HG03469 (cell line): ENCODE measurements around the gene CCDC158.
"Not testable (repeated sequence)": the region's sequence is repeated elsewhere in the genome, so short reads cannot be mapped to it uniquely, and the experiment has no call there.

Experiments used
- ATAC-seq: cut with Tn5 transposase; IDR thresholded peaks from one replicate; pipeline ENCODE4 v1.9.1; 2021; ENCODE audit warnings: mild to moderate bottlenecking, moderate library complexity, moderate number of reproducible peaks; ENCODE audit not compliant: unreplicated experiment

CCDC158 gene

DNA sequence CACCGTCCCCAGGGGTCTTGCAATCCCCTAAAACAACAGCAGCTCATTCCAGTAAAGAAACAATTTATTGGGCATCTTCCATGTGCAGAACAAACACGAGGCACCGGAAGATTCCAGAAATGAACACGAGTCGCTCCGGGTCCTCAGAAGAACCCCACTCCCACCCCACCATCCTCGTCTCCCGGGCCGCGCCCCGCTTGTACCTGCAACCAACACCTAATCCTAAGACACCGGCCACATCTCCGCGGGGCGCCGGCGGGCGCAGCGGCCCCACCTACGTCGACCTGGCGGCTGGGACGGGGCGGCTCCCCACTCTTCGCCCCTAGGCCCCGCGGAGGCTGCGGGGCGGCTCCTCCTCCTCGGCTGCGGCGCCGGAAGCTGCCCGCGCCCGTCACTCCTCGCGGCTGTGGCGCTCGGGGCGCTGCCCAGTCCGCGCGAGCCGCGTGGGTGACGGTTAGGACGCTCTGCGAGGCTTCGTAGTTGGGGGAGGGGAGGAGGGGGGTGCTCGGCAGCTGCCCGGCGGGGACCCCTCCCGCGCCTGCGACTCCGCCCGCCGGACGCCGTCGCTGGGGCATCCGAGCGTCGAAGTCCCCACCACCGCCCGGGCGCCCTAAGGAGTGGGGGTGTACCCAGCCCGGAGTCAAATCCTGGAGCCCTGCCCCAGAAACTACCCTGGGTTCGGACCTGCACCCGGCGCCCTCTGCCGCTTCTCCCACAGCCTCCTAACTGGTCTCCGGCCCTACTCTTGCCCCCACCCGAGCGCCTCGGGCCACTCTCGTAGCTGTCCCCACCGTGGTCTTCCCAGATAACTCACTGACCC, at the start of gene CCDC158:
CCDC158 (minus strand) TSS at position 380 of the 820 bp plus-strand sequence. CDS start 17,934 bp downstream, outside the sequence.
- ATAC-seq: no peak

DNA sequence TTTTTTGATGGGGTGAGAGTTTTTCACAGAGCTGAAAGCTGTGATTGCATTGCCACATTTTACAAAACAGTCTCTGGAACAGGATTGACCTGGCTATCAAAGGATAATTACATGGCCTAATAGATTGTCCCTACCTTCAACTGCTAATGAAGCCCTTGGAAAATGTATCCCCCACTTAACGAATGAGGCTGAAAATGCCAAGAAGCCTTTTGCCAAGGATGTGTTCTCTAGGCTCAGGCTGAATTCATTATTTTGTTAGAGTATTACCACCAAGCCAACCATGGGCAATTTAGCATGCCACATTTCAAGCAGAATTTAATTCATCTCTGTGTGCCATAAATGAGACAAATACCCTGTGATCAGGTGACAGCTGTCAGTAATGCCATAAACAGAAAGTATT, 49.6 kb upstream of the CCDC158 start:
- no peak for ATAC-seq

DNA sequence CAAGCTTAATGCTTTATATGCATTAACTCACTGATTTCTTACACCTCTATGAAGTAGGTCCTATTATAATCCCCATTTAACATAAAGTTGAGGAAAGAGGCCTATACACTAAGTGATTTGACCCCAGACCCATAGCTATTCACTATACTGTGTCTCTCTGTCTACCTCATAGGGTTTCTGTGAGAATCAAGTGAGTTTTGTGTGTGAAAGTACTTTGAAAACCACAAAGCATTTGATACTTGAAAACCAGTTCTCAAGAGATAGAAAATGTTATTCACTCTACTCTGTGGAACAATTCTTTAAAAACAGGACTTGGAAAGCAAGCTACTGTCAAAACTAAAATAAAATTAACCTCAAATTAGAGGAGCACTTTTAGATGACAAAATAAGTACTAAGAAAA, 49.1 kb upstream of the CCDC158 start:
- ATAC-seq: no peak

DNA sequence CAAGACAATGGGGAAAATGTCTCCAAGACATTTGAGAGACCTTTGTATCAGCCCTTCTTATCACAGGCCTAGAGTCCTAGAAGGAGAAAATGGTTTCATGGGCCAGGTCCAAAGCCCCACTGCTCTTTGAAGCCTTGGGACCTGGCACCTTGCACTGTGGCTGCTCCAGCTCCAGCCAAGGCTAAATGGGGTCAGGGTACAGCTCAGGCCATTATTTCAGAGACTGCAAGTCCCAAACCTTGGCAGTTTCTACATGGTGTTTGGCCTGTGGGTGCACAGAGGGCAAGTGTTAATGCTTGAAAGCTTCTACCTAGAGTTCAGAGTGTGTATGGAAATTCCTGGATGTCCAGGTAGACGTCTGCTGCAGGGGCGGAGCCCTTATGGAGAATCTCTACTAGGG, 42.6 kb upstream of the CCDC158 start:
- ATAC-seq: no peak

DNA sequence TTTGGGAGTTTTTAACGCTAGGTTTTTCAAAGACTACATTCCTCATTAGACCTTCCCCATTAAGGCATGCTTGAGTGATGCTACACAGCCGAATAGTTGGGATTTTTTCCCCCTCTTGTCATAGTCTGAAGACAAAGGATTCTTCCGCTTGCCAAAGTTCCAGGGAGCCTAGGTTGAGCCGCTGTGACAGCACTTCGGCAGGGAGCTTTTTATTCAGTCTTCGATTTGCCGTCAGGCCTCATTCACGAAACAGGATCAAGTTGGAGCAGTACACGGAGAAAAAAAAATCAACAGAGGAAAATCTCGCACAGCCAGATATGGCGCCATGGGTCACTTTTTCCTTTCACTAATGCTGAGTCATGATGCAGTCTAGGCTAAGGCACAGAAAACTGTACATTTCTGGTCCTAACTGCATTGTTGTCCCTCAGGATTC, 38.4 kb upstream of the CCDC158 start:
- no peak for ATAC-seq

DNA sequence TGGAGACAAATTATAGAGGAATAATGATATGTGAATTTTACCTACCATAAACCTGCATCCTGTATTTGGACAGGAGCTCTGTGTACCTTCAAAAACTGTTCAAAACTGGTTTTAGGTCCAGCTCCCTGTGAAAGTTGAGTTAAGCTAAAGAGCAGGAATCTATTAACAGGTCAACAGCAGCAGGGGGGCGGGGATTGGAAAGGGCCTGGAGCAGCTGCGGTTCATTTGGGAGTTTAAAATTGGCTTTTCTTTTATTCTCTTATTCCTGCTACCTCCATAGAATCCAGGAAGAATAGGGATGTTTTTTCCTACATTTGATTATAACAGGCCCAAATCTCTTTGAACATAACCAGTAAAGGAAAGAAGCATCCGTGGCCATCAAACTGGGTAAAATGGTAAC, 37.9 kb upstream of the CCDC158 start:
- ATAC-seq: no peak

DNA sequence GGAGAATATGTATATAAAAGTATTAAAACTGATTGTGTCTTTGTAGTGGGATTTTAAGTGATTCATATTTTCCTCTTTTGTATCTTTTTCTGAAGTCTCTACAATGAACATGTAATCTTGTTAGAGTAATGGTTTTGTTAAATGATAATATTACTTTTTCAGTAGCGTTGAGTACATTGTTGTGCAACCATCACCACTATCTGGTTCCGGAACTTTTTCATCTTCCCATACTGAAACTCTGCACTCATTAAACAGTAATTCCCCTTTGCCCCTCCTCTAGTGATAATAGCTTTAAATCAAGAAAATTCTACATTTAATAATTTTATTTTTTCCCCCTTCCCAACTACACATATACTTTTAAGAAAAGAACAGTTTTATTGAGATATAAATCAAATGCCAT, 37.4 kb upstream of the CCDC158 start:
- ATAC-seq: no peak

DNA sequence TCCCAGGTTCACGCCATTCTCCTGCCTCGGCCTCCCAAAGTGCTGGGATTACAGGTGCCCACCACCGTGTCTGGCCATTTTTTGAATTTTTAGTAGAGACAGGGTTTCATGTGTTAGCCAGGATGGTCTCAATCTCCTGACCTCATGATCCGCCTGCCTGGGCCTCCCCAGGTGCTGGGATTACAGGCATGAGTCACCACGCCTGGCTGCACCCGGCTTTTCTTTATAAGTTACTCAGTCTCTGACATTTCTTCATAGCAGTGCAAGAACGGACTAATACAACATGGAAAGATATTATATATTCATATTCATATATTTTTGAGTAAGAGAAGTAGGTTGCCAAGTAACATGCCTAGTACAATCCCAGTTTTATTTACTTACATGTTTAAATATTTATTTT, 36.9 kb upstream of the CCDC158 start:
- no peak for ATAC-seq

DNA sequence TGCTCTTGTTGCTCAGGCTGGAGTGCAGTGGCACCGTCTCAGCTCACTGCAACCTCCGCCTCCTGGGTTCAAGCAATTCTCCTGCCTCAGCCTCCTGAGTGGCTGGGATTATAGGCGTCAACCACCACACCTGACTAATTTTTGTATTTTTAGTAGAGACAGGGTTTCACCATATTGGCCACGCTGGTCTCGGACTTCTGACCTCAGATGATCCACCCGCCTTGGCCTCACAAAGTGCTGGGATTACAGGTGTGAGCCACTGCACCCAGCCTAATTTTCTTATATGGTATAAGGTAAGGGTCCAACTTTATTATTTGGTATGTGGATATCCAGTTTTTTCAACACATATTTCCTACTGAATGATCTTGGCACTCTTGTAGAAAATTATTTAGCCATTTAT, 33.1 kb upstream of the CCDC158 start:
- not testable (repeated sequence) for ATAC-seq

DNA sequence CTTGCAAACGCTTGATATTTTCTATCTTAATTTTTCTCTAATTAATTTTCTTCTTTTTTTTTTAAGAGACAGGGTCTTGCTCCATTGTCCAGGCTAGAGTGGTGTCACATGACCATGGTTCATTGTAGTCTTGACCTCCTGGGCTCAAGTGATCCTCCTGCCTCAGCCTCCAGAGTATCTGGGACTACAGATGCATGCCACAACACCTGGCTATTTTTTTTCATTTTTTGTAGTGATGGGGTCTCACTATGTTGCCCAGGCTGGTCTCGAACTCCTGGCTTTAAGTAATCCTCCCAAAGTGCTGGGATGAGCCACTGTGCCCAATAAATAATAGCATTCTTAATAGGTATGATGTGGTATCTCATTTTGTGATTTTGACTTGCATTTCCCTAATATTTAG, 32.3 kb upstream of the CCDC158 start:
- no peak for ATAC-seq

DNA sequence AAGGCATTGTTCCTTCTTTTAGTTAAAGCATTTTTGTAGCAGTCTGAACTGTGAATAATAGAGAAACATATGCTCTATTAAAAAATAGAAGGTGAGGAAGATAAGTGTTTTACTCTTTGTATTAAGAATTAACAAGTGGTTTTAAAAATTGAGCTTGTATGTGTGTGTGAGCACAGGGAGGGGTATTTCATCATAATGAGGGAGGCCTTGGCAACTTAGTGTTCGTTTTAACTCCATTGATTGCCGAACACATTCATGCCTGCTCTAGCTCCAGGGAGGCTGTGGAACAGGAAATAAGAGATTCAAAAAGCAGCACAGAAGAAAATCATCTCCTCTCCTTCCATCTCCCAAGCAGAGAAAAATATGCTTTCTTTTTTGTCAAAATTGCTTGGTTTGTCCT, 28.9 kb upstream of the CCDC158 start:
- ATAC-seq: no peak

DNA sequence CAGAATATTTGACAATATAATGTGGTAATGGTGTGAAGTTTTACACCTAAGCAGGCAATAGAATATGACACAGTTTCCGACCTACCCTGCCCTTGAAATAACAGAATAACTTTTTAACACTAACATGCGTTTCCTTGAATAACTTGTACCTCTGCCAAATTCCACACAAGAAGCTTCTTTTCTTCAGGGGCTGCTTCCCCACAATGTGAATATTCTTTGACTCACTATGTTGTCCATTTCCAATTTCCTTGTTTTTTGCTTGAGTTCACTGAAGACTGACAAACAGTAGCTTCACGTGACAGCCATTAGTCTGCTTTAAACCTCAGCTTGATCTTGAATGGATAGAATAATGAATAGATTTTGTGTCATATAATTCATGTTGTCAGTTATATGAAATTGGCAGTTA, 28.4 kb upstream of the CCDC158 start:
- no peak for ATAC-seq

DNA sequence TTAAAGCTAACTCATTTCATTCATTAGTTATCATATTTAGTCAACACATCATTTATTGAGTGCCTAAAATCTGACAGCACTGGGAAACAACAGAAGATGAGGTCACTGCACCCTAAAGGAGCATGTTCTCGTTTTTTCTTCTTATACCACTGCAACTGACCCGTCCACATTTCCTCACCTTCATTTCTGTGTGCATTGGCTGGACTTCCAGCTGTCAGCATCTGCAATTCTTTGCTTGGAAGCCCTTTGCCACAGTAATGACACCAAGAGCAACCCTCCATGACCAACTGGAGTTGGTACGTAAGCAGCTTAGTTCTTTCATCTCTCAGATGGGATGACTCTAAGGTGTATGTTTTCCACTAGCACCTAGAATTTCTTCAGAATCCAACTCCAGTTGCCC, 27.3 kb upstream of the CCDC158 start:
- no peak for ATAC-seq

DNA sequence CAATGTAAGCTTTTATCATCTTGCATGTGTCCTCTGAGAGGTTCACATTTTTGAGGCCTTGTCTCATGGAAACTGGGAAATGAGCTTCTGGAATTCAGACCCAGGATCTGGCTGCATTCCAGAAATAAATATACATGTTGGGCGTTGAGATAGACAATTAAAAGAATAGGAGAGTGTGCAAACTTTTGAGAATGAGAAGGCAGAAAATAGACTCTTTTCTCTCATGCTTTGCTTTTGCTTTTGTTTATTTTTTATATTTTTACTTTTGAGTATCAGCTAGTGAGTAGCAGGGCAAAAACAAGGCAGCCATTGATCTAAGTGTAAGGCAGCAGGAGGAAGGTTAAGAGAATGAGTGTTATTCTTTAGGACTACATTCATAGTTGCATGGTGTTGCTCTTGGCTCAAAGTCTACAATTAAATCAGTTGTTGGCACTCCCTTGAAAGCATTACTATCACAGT, 26.5 kb upstream of the CCDC158 start:
- ATAC-seq: no peak

DNA sequence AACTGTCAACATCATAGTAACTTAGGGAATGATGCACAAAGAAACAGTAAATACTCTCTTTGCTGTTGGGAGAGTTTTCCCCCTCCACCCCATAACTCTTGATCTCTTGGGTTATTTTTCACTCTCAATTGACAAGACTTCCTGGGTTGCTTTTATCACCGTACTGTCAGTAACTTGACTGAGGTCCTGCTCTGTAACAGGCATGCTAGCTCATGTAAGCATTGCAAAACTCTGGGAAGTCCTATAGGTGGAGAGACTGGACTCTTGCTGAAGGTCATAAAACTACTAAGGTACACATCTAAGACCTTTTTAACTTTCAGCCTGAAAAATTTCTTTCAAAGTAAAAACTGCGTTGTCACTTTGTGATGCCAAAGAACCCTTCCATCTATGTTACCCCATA, 25.0 kb upstream of the CCDC158 start:
- ATAC-seq: no peak

DNA sequence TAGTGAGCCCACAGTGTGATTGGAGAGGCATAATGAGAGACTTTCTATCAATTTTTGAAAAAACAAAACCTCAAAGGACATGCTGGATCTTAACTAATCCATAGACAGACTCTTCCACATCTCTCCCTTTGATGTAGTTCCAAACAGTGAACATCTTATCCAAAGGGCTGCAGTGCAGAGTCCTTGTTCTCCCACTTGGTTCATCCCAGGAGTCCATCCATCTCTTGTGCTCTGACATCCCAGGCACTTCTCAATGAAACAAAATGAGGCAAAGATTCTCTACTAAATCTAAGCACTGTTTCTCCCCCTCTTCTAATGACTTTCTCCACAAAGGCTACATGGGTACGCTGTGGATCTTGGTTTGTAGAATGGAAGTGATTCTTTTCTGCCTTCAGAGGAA, 22.4 kb upstream of the CCDC158 start:
- no peak for ATAC-seq

DNA sequence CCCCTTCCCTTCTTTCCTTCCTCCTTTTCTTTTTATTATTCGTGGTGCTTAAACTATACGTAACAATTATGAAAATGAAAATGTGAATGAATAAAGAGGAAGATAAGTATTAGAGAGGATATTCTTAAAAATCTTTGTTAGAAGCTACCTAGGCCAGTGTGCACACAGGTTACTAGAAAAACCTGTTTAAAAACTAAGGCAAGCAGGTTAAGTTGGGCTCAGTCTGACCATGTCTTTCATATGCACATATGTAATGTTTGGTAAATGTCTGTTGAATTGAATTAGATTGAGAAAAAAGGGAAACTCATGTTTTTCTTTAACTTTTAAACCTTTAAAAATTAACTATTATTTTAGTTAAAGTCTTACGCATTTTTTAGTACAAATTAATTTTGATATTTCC, 21.9 kb upstream of the CCDC158 start:
- no peak for ATAC-seq

DNA sequence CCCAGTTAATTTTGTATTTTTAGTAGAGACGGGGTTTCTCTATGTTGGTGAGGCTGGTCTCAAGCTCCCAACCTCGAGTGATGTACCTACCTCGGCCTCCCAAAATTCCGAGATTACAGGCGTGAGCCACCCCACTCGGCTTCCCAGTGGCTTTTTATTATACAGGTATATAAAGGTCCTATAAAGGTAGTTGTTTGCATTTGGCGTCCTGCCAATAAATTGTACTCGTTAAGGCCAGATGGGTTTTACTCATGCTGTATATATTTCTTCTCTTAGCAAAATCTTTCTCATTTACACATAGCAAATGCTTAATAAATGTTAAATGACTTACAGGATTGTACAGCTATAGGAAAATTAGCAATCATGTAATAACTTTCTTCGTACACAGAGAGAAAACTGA, 20.9 kb upstream of the CCDC158 start:
- no peak for ATAC-seq

DNA sequence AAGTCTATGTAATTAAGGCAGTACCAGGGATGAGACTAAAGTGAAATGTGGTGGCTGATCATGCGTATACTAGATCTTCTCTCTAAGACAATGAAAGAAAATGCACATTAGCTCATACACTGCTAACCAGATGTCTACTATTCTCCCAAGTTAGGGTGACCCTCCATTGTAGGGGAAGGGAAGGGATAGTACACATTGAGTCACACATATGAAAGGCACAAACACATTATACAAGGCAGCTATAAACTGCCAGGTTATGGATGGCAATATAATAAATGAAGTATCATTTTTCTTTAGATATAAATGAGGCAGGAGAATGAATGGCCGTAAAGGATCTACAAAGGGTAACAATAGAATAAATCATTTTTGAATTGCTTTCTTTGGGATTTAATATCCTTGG, 18.6 kb upstream of the CCDC158 start:
- ATAC-seq: no peak

DNA sequence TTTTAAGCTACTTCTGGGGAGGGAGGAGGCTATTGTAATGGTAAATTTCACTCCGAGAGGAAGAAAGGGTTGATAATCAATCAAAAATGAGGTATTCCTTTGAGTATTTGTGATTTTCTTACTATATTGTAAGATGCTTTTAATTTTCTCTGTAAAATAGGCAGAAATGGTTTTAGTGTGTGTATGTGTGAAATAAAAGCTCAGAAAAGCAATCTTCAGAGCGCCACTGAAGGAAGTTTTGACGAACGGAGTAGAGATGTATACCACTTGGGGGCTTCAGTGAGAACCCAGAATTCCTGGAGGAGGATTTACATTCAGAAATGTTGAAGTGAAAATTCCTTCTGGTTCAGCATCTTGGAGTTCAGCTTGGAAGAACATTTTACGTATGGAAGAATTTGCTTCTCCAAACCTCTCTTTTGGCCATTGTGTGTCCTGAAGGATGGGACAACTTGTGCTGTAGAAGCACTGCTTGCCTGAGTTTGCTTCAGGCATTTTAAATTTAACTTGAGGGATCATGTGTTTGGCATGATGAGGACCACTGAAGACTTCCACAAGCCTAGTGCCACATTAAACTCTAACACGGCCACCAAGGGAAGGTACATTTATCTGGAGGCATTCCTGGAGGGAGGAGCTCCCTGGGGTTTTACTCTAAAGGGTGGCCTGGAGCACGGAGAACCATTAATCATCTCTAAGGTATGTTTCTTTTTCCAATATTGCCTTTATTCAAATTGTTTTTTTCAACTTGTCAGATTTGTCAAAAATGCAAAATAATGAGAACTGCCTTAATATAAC, 14.8 kb upstream of the CCDC158 start:
- no peak for ATAC-seq

DNA sequence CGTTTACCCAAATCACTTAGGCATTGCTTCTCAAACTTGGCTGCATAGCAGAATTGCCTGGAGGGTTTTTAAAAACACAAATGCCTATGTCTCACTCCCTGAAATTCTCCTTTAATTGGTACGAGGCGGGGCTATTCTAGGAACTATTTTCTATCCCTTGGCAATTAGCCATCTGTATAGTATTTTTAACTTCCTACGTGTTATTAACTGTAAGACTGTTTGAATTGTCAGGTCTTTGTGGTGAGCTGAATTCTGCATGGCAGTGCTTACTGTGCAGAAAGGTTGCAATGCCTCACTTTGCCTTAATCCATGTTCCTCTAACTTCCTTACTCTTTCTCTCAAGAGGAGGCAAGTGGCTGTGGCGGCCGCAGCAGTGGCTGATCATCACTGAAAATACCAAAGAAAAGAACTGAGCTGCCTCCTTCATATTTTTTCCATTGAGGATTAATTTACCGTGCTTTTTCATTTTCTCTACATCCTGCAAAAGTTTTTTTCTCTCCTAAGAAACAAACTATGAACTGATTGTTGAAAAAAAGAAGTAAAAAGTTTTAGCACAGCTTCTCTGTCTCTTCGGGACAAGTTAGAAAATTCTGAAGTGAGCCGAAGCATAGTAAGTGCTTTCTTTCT, 14.1 kb upstream of the CCDC158 start, which contains the start of gene SHROOM3:
SHROOM3 (plus strand) TSS at position 329 of the 627 bp plus-strand sequence. CDS start 824 bp downstream, outside the sequence.
- ATAC-seq: no peak
